ENCODE measurements around the gene SARM1.

- TF ChIP-seq POLR2A (IDR thresholded peaks at IDR 0.05; ENCODE audit: control extremely low read depth in 1 of 2, low read depth in 2 of 2, low read length in 2 of 2): no peak
- no peak for TF ChIP-seq CTCF (IDR thresholded peaks at IDR 0.05; ENCODE audit: control extremely low read depth in 1 of 3, insufficient read depth in 1 of 3, low read depth in 1 of 3, low read length in 3 of 3)
- no peak for TF ChIP-seq TCF12 (IDR thresholded peaks at IDR 0.05; ENCODE audit: low read depth, low read length)
- no peak for TF ChIP-seq MAX (IDR thresholded peaks at IDR 0.05)
- no peak for TF ChIP-seq RXRA (IDR thresholded peaks at IDR 0.05; ENCODE audit: insufficient read depth, low read depth, low read length)
Observed at GRCh38 chr17:28395426-28395825, 23.9 kb downstream of the SARM1 start.

All from H1 (cell line).